Esophagus muscularis mucosa (tissue), 3 donors: ENCODE data around the gene ARHGAP9.
A peak's percentile ranks its signal among the peaks of the same experiment; 100 is the strongest.

Source experiments
- CTCF ChIP-seq, 3 experiments: fragments of 200-600 bp in 2 of 3; fragments of 450-650 bp in 1 of 3; sonication (generic) in 2 of 3; IDR thresholded peaks; one replicate each; pipeline ENCODE4 v1.5.1; 2017 to 2019; ENCODE audit warnings: antibody characterized with exemption in 3 of 3, mild to moderate bottlenecking in 2 of 3, moderate library complexity in 1 of 3
- POLR2A ChIP-seq: fragments of 450-650 bp; IDR thresholded peaks from one replicate; pipeline ENCODE4 v1.6.1; 2017; ENCODE audit warnings: antibody characterized with exemption, moderate library complexity, mild to moderate bottlenecking, low read depth

DNA sequence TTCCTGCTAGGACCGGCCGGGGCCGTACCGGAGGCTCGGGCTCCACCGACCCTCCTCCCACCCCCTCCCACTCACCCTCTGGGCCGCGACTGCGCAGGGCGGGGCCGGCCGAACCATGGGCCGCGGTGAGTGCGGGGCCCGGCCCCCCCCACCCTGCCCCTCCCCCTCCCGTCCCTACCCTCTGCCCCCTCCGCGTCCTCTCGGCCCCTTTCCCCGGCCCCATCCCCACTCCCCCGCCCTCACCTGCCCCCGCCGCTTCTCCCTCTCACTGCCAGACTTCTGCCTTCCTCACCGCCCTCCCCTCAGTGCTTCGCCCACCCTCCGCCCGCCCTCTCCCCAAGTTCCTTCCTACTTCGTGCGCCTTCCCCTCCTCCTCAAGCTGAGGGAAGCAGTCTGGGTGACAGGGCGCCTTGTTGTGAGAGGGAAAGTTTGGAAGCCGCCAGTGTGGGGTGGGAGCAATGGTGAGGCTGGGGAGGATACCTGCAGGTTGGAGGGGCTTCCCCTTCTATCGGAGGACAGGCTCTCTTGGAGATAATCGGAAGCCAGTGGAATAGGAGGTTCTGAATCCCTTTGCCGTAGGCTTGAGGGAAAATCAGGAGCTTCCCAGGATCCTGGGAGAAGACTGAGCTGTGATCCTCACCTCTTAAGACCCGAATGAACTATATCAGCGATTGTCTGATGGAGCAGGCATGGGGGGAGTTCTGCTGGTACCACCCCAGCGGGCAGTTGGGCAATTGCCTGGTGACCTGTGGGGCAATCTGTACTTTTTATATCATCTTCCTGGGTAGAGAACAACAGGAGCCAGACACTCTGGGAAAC, 43.4 kb upstream of the ARHGAP9 start:
- TF ChIP-seq CTCF (IDR thresholded peaks at IDR 0.05) (peak in 1 of 3 experiments; percentile 7), POLR2A (no peak)
